RWPE1 (cell line): ENCODE results near the gene HTT.

Source experiments
- CTCF ChIA-PET: fragments of 350-600 bp; sonication (Branson Sonifier 250); formaldehyde crosslinking; extraction: SDS; loops from one replicate; lab custom pipeline; 2021; lab: Yijun Ruan, JAX
- POLR2A ChIA-PET: fragments of 400-600 bp; formaldehyde crosslinking; extraction: SDS; loops from one replicate; lab custom pipeline; 2020; ENCODE audit warnings: antibody characterized with exemption; ENCODE audit not compliant: low non-redundant PET; lab: Yijun Ruan, JAX
- DNase-seq: peaks from one replicate; pipeline ENCODE4 v3.0.0; 2012; ENCODE audit warnings: low spot score
- H3K27ac ChIP-seq: fragments of 450-650 bp; 2 replicates; pipeline ENCODE4 v1.5.1; 2017
- TF ChIP-seq, protein P1 (sequence below): fragments of 450-650 bp; conservative IDR thresholded peaks from 2 replicates; pipeline ENCODE4 v1.5.1; 2017; ENCODE audit warnings: low read depth, mild to moderate bottlenecking

The HTT gene

DNA sequence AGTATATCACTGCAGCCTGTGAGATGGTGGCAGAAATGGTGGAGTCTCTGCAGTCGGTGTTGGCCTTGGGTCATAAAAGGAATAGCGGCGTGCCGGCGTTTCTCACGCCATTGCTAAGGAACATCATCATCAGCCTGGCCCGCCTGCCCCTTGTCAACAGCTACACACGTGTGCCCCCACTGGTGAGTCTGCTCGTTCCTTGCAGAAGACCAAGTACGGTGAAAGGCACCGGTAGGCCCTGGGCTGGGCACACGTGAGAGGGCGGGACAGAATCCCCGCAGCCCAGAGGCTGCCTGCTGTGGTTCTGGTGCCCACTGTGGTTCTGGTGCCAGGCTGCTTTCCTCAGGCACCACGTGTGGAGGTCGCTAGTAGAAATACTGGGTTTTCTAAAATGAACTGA, 143.3 kb downstream of the HTT start:
- TF ChIP-seq, protein P1, sequence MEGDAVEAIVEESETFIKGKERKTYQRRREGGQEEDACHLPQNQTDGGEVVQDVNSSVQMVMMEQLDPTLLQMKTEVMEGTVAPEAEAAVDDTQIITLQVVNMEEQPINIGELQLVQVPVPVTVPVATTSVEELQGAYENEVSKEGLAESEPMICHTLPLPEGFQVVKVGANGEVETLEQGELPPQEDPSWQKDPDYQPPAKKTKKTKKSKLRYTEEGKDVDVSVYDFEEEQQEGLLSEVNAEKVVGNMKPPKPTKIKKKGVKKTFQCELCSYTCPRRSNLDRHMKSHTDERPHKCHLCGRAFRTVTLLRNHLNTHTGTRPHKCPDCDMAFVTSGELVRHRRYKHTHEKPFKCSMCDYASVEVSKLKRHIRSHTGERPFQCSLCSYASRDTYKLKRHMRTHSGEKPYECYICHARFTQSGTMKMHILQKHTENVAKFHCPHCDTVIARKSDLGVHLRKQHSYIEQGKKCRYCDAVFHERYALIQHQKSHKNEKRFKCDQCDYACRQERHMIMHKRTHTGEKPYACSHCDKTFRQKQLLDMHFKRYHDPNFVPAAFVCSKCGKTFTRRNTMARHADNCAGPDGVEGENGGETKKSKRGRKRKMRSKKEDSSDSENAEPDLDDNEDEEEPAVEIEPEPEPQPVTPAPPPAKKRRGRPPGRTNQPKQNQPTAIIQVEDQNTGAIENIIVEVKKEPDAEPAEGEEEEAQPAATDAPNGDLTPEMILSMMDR = no peak
- DNase-seq = no peak
- H3K27ac ChIP-seq = no peak overlapping the region
- ChIA-PET CTCF (interaction anchor here (0.6 kb wide), 1 partner anchor 166 kb away, joined by 3 read pairs; no protein-coding TSS in a partner anchor), POLR2A (no interaction called here)

DNA sequence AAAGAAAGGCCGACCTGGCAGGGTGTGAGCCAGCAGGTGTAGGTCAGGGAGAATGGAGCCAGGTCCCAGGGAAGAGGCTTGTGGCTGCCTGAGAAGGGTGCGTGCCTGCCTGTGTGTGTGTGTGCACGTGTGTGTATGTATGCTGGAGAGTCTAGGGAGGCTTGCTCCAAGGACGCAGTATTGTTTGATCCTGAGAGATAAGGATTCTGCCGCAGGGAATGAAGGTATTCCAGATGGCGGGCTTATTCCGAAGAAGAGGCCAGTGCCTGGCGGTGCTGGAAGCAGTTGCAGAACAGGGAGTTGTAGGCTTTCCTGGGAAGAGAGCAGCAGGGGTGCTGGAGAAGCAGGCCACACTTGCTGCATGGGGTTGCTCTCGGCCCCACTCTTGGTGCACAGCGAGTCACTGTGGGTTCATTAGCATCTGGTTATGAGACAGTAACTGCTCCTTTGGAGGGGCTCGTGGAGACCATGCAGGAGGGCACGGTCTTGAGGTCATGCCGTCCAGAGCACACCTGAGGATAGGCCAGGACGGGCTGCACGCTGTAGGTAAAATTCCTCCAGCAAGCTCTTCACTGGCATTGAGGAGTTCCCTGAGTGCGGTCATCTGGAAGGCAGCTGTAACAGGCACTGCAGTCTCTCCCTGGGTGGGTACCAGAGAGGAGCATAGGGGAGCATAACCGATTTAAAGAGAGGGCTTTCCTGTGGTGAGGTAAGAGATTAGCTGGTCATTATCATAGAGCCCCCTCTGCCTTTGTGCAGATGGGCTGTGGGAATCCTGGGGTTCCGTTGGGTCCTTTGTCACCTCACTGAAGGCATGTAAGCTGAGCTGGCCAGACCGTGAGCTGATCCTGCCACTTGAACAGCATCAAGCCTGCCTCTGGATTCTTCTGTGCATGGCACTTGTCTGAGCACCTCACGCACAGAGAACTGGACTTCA, 144.6 kb downstream of the HTT start:
- no peak for DNase-seq
- H3K27ac ChIP-seq = peak overlapping the region; percentile 19; the same call in 1 of the 2 replicates
- TF ChIP-seq, protein P1 = no peak
- POLR2A ChIA-PET = no interaction called here
- CTCF ChIA-PET = interaction anchor here (0.6 kb wide), 1 partner anchor 1525 kb away, joined by 3 read pairs; no protein-coding TSS in a partner anchor

DNA sequence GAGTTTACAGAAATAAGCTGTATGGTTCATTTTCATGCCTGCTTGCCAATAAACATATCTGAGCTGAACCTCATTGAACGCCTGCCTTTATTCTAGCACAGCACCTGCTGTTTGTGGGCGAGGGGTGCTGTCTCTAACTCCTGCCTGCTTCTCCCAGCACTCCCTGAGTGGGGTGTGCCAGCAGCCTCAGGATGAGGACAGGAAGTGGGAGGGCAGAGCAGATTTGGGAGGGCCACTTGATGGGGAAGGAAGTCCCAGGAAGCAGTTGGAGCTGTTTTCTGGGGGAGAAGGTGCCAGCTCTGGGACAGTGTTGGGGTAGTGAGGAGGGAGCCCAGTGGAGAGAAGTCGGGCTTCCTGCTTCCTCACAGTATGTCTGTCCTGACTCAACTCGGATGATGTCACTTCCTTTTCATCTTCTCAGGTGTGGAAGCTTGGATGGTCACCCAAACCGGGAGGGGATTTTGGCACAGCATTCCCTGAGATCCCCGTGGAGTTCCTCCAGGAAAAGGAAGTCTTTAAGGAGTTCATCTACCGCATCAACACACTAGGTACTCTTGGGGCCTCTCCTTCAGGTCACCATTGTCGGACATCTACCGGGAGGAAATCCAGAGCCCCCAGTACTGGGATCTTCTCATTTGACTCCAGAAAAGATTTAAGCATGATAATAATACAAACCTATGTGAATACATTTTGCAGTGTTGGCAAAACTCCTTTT, 145.4 kb downstream of the HTT start:
- ChIA-PET CTCF (no interaction called here), POLR2A (no interaction called here)
- DNase-seq = no peak
- peak overlapping the region; percentile 19; the same call in 1 of the 2 replicates for H3K27ac ChIP-seq
- TF ChIP-seq, protein P1 = no peak

DNA sequence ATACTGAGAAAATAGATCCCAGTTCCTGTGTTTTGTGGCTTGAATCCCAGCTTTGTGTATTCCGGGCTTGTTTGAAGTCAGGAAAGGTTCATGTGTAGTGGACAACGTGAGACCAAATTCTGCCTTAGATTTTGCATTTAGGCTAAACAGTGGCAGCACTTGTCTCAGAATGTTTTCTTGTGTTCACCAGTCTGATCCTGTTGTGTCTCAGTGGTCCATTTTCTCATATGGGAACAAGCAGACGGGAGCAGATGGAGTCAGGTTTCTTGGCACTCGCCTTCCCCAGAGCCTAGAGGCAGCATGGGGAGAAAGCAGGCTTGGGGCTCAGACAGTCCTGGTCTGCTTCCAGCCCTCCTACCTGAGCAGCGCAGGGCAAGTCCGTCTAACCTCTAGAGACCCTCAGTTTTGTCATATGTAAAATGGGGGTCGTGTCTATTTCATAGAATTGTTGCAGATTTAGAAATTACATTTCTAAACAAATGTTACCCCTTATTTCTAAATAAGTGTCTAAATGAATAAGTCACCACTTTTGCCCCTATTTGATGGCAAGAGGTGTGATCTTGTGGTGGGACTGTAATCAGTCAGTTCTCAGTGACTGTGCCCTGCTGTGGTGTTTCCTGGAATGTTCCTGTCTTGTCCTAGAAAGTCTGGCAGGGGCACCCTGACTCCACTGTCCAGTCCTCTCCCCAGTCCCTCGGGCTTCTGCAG, 146.1 kb downstream of the HTT start:
- POLR2A ChIA-PET = no interaction called here
- DNase-seq = no peak
- TF ChIP-seq, protein P1 = no peak
- CTCF ChIA-PET = no interaction called here
- no peak overlapping the region for H3K27ac ChIP-seq

DNA sequence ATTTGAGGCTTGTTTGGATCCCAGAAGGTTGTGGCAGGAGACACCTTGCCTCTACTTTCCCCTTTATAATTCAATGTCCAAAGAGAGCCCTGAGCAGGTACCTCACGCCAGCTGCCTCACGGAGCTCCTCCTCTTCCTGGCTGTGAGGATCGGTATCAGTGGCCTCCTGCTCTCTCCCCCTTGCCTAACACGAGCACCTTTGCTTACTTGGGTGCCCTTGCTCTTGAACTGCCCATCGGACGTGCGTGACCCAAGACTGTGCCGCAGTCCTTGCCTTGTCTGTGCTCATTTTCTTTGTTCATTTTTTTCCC, 146.7 kb downstream of the HTT start:
- TF ChIP-seq, protein P1 = no peak
- H3K27ac ChIP-seq = no peak overlapping the region
- ChIA-PET CTCF (no interaction called here), POLR2A (no interaction called here)
- no peak for DNase-seq

DNA sequence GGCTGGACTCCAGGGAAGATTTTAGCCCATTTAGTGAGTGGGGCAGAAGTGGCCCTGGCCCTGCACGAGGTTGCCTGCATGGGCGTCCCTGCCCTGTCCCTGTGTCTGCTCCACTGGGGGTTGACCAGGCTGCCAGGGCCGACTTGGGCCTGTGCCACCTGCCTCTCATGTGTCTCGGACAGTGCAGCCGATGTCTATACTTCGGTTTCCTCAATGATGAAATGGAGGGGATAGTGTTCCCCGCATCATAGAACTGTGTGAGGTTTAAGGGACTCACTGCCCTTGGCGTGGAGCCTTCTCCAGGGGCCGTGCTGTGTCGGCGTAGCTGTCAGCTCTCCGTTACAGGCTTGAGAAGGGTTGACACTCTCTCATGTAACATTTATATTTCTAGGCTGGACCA, 147.5 kb downstream of the HTT start:
- TF ChIP-seq, protein P1 = no peak
- ChIA-PET CTCF (no interaction called here), POLR2A (no interaction called here)

More for the DNA sequence above, 147.5 kb downstream of the HTT start:
- DNase-seq = no peak
- H3K27ac ChIP-seq = no peak overlapping the region
